KMS-11 (cell line): ENCODE results near the gene SPAM1.
"Not testable (repeated sequence)": the region's sequence is repeated elsewhere in the genome, so short reads cannot be mapped to it uniquely, and the experiment has no call there.

Experiments used
- H2AFZ ChIP-seq: fragments of 200-600 bp; sonication (generic); 2 replicates; pipeline ENCODE4 v1.6.1; 2016; ENCODE audit warnings: antibody characterized with exemption, mixed run types, low read depth
- H3K27ac ChIP-seq: fragments of 200-600 bp; sonication (generic); 2 replicates; pipeline ENCODE4 v1.6.1; 2016; ENCODE audit warnings: mild to moderate bottlenecking, mixed run types
- H3K27me3 ChIP-seq: fragments of 200-600 bp; sonication (generic); 2 replicates; pipeline ENCODE4 v1.6.1; 2017; ENCODE audit warnings: mild to moderate bottlenecking, low read depth, mixed run types, moderate library complexity; ENCODE audit not compliant: insufficient read depth
- H3K36me3 ChIP-seq: fragments of 200-600 bp; sonication (generic); 2 replicates; pipeline ENCODE4 v1.6.1; 2017; ENCODE audit warnings: mild to moderate bottlenecking, mixed run types; ENCODE audit not compliant: insufficient read depth
- H3K4me1 ChIP-seq: fragments of 200-600 bp; sonication (generic); 2 replicates; pipeline ENCODE4 v1.6.1; 2016; ENCODE audit warnings: mild to moderate bottlenecking, low read depth, mixed run types; ENCODE audit not compliant: poor library complexity, severe bottlenecking
- H3K4me2 ChIP-seq: fragments of 200-600 bp; sonication (generic); 2 replicates; pipeline ENCODE4 v1.7.0; 2016; ENCODE audit warnings: mild to moderate bottlenecking, mixed run types
- H3K4me3 ChIP-seq: fragments of 200-600 bp; sonication (generic); IDR thresholded peaks from 2 replicates; pipeline ENCODE4 v1.6.1; 2017; ENCODE audit warnings: low read depth, low read length, mixed read lengths; ENCODE audit not compliant: insufficient read depth
- H3K79me2 ChIP-seq: fragments of 200-600 bp; sonication (generic); 2 replicates; pipeline ENCODE4 v1.6.1; 2016; ENCODE audit warnings: low read depth, mixed run types; ENCODE audit not compliant: insufficient read depth
- H3K9ac ChIP-seq: fragments of 200-600 bp; sonication (generic); 2 replicates; pipeline ENCODE4 v1.6.1; 2016; ENCODE audit warnings: mild to moderate bottlenecking, mixed run types
- H4K20me1 ChIP-seq: fragments of 200-600 bp; sonication (generic); 2 replicates; pipeline ENCODE4 v1.6.1; 2016; ENCODE audit warnings: mild to moderate bottlenecking, mixed run types; ENCODE audit not compliant: insufficient read depth
- CTCF ChIP-seq: fragments of 200-600 bp; sonication (generic); conservative IDR thresholded peaks from 2 replicates; pipeline ENCODE4 v1.6.1; 2017; ENCODE audit warnings: low read depth, mild to moderate bottlenecking, antibody characterized with exemption, low read length, moderate library complexity, mixed read lengths

Gene SPAM1

DNA sequence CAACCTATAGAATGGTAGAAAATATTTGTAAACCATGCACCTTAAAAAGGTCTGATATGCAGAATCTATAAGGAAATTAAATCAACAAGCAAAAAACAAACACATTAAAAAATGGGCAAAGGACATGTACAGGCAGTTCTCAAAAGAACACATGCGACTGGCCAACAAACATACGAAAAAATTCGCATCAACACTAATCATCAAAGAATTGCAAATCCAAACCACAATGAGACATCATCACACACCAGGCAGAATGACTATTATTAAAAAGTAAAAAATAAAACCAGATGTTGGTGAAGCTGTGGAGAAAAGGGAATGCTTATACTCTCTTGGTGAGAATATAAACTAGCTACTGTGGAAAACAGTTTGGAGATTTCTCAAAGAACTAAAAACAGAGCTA, 74.7 kb downstream of the SPAM1 start:
- H3K27me3 ChIP-seq = no peaks in the 10 kb centered on the region
- H3K9ac ChIP-seq = no peak overlapping the region
- TF ChIP-seq CTCF = no peak
- H2AFZ ChIP-seq = no peak overlapping the region
- no peak overlapping the region for H3K4me3 ChIP-seq
- no peak overlapping the region for H3K4me2 ChIP-seq
- no peak overlapping the region for H3K27ac ChIP-seq
- H3K36me3 ChIP-seq = no peaks in the 10 kb centered on the region
- no peaks in the 10 kb centered on the region for H4K20me1 ChIP-seq
- H3K4me1 ChIP-seq = peaks cover 19% of the 10 kb centered on the region
- no peaks in the 10 kb centered on the region for H3K79me2 ChIP-seq

GRCh38 chr7:124008296-124008695, 83.3 kb downstream of the SPAM1 start:
- H3K79me2 ChIP-seq, H3K27me3 ChIP-seq, H3K36me3 ChIP-seq, H4K20me1 ChIP-seq, H3K9ac ChIP-seq, H2AFZ ChIP-seq, H3K27ac ChIP-seq, H3K4me1 ChIP-seq, H3K4me2 ChIP-seq, H3K4me3 ChIP-seq: not testable (repeated sequence)

GRCh38 chr7:124009321-124009720, 84.3 kb downstream of the SPAM1 start:
- Histone ChIP-seq H3K36me3 (no peaks in the 10 kb centered on the region), H3K79me2 (no peaks in the 10 kb centered on the region), H3K27me3 (no peaks in the 10 kb centered on the region), H3K4me2 (no peak overlapping the region), H3K4me1 (no peaks in the 10 kb centered on the region), H3K9ac (no peak overlapping the region), H3K27ac (no peak overlapping the region), H4K20me1 (no peaks in the 10 kb centered on the region), H3K4me3 (no peak overlapping the region), H2AFZ (no peak overlapping the region)
- no peak for TF ChIP-seq CTCF
